Measurements from ENCODE around the gene BCL11B.

BCL11B gene

DNA sequence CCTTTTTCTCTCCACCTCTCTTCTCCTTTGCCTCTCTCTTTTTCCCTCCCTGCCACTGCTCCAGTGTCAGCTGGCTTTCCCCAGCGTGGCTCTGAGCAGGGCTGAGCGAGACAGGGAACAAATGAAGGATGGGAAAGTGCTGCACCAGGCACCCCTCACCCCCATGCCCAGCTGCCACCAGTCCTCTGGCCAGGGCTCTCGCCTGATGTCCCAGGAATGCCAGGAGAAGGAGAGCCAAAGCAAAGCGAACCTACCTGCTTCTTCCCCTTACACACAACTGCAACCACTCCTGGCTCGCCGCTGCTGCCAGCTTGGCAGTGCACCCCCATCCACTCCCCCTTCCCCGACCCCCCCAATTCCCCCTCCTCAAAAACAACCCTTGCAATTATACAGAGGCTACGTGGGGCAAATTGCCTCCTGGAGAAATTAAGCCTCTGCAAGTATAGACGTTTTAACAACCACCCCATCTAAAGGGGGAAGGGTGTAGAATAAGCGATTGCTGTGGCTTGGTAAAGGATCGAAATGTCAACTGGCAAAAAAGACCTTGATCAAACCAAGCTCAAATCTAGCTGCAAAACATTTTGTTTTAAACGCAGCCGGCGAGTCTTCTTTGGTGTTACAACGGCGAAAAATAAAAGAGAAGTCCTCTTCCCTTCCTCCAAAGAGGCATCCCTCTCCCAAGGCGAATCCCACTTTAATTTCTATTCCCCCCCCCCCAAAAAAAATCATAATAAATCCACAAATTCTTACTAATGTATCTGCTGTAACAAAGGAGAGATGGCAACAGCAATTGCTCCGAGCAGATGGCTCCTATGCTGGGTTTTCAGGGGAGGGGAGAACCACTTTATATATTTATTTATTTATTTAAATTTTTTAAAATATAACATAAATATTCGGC lies 2.9 kb downstream of the BCL11B start:
- H3K4me3 ChIP-seq (ENCODE audit: low read depth, low read length): no peak overlapping the region
- DNase-seq (ENCODE audit: low read depth): no peak
- TF ChIP-seq, protein P1, sequence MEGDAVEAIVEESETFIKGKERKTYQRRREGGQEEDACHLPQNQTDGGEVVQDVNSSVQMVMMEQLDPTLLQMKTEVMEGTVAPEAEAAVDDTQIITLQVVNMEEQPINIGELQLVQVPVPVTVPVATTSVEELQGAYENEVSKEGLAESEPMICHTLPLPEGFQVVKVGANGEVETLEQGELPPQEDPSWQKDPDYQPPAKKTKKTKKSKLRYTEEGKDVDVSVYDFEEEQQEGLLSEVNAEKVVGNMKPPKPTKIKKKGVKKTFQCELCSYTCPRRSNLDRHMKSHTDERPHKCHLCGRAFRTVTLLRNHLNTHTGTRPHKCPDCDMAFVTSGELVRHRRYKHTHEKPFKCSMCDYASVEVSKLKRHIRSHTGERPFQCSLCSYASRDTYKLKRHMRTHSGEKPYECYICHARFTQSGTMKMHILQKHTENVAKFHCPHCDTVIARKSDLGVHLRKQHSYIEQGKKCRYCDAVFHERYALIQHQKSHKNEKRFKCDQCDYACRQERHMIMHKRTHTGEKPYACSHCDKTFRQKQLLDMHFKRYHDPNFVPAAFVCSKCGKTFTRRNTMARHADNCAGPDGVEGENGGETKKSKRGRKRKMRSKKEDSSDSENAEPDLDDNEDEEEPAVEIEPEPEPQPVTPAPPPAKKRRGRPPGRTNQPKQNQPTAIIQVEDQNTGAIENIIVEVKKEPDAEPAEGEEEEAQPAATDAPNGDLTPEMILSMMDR (IDR thresholded peaks at IDR 0.05; ENCODE audit: low read depth, low read length, missing control alignments): no peak
- in situ Hi-C loops (cut with HindIII; ENCODE audit: low sequenced_read_pairs): no loop called here

DNA sequence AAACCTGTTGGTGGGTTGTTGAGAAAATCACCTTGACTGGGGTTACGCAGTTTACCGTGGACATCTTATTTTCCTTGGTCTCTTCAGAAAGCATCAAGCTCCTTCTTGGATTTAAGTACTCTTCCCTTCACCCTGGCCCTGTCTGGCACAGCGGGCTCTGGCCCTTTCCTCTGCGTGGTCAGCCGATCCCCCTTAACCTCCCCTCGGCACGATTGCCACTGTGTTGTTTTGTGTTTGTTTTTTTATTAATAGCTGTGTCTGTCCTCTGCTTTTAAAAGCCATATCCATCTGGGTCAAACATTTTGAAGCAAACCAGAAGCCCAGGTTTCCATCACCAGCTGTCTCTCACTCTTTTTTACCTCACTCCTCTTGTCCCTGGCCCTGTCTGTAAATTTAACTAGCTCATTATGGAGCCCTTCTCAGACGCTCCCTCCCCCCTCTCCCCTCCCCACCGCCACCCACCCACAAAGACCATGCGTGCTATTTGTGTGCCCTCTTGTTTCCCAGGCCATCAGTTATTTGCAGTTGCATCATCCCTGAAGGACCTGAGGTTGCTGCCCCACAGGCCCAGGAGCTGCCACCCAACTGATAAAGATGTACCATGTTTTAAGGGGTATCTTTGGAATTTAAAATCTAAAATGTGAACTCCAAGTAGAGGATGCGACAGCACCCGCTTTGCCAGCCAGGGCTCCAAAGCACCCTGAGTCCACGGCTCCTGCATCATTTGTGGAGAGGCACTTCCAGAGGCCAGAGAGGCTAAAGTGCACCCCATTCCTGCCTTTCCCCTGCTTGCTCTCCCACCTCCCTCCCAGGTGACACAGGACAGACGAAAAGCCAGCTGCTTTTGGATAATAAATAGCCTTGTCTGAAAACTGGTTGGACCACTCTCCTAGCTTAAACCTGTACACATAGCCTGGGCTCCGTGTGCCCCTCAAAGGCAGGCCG lies 3.9 kb downstream of the BCL11B start:
- in situ Hi-C loops (cut with HindIII; ENCODE audit: low sequenced_read_pairs): no loop called here
- DNase-seq (ENCODE audit: low read depth): no peak
- TF ChIP-seq, protein P1 (IDR thresholded peaks at IDR 0.05; ENCODE audit: low read depth, low read length, missing control alignments): no peak
- H3K4me3 ChIP-seq (ENCODE audit: low read depth, low read length): no peak overlapping the region

- no peak for DNase-seq (ENCODE audit: low read depth)
- TF ChIP-seq, protein P1 (IDR thresholded peaks at IDR 0.05; ENCODE audit: low read depth, low read length, missing control alignments): no peak
- in situ Hi-C loops (cut with HindIII; ENCODE audit: low sequenced_read_pairs): no loop called here
- no peak overlapping the region for H3K4me3 ChIP-seq (ENCODE audit: low read depth, low read length)
Measured at GRCh38 chr14:99267381-99267780, 4.6 kb downstream of the BCL11B start.

GRCh38 chr14:99266181-99267178 lies 5.5 kb downstream of the BCL11B start:
- in situ Hi-C loops (cut with HindIII; ENCODE audit: low sequenced_read_pairs): no loop called here
- no peak overlapping the region for H3K4me3 ChIP-seq (ENCODE audit: low read depth, low read length)
- TF ChIP-seq, protein P1 (IDR thresholded peaks at IDR 0.05; ENCODE audit: low read depth, low read length, missing control alignments): peak; percentile 98
- DNase-seq (ENCODE audit: low read depth): peak; percentile 52

DNA sequence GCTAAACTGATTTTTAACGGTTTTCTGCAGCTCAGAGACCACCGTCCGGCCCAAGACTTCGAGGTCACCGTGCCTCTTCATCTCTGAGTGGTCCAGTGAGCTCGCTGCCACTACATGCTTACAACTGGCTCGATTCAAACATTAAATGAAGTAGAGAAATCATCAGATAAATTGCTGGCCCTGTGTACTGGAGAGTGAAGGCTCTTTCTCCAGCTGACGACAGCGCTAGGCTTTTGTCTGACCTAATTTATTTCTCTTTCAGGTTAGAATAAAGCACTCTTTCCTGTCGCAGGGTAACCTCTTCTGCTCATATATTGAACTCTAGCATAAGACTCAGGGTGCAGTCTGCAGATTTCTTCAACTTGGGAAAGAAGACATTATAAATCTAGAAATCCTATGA lies 6.4 kb downstream of the BCL11B start:
- TF ChIP-seq, protein P1 (IDR thresholded peaks at IDR 0.05; ENCODE audit: low read depth, low read length, missing control alignments): no peak
- no peak for DNase-seq (ENCODE audit: low read depth)
- in situ Hi-C loops (cut with HindIII; ENCODE audit: low sequenced_read_pairs): no loop called here
- no peak overlapping the region for H3K4me3 ChIP-seq (ENCODE audit: low read depth, low read length)
